ACC112 (cell line): ENCODE measurements around the gene GRB2.
"Not testable (repeated sequence)": the region's sequence is repeated elsewhere in the genome, so short reads cannot be mapped to it uniquely, and the experiment has no call there.

Source experiments
- H2AFZ ChIP-seq: fragments of 200-600 bp; sonication (generic); one replicate; pipeline ENCODE4 v1.6.0; 2017; ENCODE audit warnings: antibody characterized with exemption, low read length; ENCODE audit not compliant: unreplicated experiment
- H3K27ac ChIP-seq: fragments of 200-600 bp; sonication (generic); 2 replicates; pipeline ENCODE4 v1.5.1; 2014; ENCODE audit warnings: low read depth, mild to moderate bottlenecking, antibody characterized with exemption, low read length, moderate library complexity
- H3K27me3 ChIP-seq: fragments of 200-600 bp; sonication (generic); 2 replicates; pipeline ENCODE4 v1.6.1; 2014; ENCODE audit warnings: mild to moderate bottlenecking, antibody characterized with exemption, low read length, moderate library complexity, mixed read lengths; ENCODE audit not compliant: insufficient read depth
- H3K36me3 ChIP-seq: fragments of 200-600 bp; sonication (generic); 2 replicates; pipeline ENCODE4 v1.6.1; 2016; ENCODE audit warnings: mild to moderate bottlenecking, antibody characterized with exemption, low read length, moderate library complexity, mixed read lengths; ENCODE audit not compliant: insufficient read depth
- H3K4me1 ChIP-seq: fragments of 200-600 bp; sonication (generic); one replicate; pipeline ENCODE4 v1.6.1; 2016; ENCODE audit warnings: low read length, mixed read lengths; ENCODE audit not compliant: insufficient read depth, unreplicated experiment, control insufficient read depth
- H3K4me3 ChIP-seq: fragments of 200-600 bp; sonication (generic); 2 replicates; pipeline ENCODE4 v1.5.1; 2014; ENCODE audit warnings: mild to moderate bottlenecking, low read depth, low read length
- H3K79me2 ChIP-seq: fragments of 200-600 bp; sonication (generic); one replicate; pipeline ENCODE4 v1.6.0; 2016; ENCODE audit warnings: low read length; ENCODE audit not compliant: control insufficient read depth, unreplicated experiment, insufficient read depth

Gene GRB2

GRCh38 chr17:75439287-75439686, 33.8 kb upstream of the GRB2 start:
- H3K27ac ChIP-seq: no peak overlapping the region
- peaks cover 3% of the 10 kb centered on the region for H3K4me1 ChIP-seq
- H2AFZ ChIP-seq: no peak overlapping the region
- no peak overlapping the region for H3K4me3 ChIP-seq
- H3K27me3 ChIP-seq: no peaks in the 10 kb centered on the region
- no peaks in the 10 kb centered on the region for H3K79me2 ChIP-seq
- H3K36me3 ChIP-seq: no peaks in the 10 kb centered on the region

- not testable (repeated sequence) for H3K79me2 ChIP-seq, H3K4me1 ChIP-seq, H3K27me3 ChIP-seq, H3K4me3 ChIP-seq, H3K36me3 ChIP-seq, H2AFZ ChIP-seq, H3K27ac ChIP-seq
Measured at GRCh38 chr17:75437404-75437803, 31.9 kb upstream of the GRB2 start.

GRCh38 chr17:75434433-75434832, 29.0 kb upstream of the GRB2 start:
- not testable (repeated sequence) for H3K4me1 ChIP-seq, H3K79me2 ChIP-seq, H3K36me3 ChIP-seq

GRCh38 chr17:75433218-75433783, 27.8 kb upstream of the GRB2 start:
- Histone ChIP-seq H3K27me3 (no peaks in the 10 kb centered on the region; the same call in 1 of the 2 replicates), H3K4me1 (peaks cover 17% of the 10 kb centered on the region), H3K36me3 (no peaks in the 10 kb centered on the region), H3K27ac (no peak overlapping the region), H3K79me2 (no peaks in the 10 kb centered on the region), H2AFZ (no peak overlapping the region), H3K4me3 (no peak overlapping the region)

More at GRCh38 chr17:75434433-75434832, 29.0 kb upstream of the GRB2 start:
- not testable (repeated sequence) for H3K4me3 ChIP-seq, H3K27me3 ChIP-seq, H3K27ac ChIP-seq, H2AFZ ChIP-seq

- Histone ChIP-seq H3K79me2 (no peaks in the 10 kb centered on the region), H2AFZ (peak overlapping the region; percentile 92), H3K27ac (no peak overlapping the region), H3K36me3 (no peaks in the 10 kb centered on the region), H3K4me1 (peaks cover 18% of the 10 kb centered on the region), H3K27me3 (no peaks in the 10 kb centered on the region; the same call in 1 of the 2 replicates), H3K4me3 (peak overlapping the region; percentile 2; the same call in 1 of the 2 replicates)
Measured at GRCh38 chr17:75430159-75430974, 24.9 kb upstream of the GRB2 start.

- Histone ChIP-seq H3K79me2 (no peaks in the 10 kb centered on the region), H3K4me1 (peaks cover 18% of the 10 kb centered on the region), H3K27me3 (no peaks in the 10 kb centered on the region; the same call in 1 of the 2 replicates), H3K4me3 (no peak overlapping the region), H3K27ac (peak overlapping the region; percentile 64), H3K36me3 (no peaks in the 10 kb centered on the region), H2AFZ (no peak overlapping the region)
Measured at GRCh38 chr17:75428543-75429469, 23.3 kb upstream of the GRB2 start.

- Histone ChIP-seq H3K79me2 (no peaks in the 10 kb centered on the region), H3K27ac (no peak overlapping the region), H3K4me3 (no peak overlapping the region), H3K27me3 (peaks cover 3% of the 10 kb centered on the region; the same call in 1 of the 2 replicates), H3K4me1 (no peaks in the 10 kb centered on the region), H2AFZ (no peak overlapping the region), H3K36me3 (no peaks in the 10 kb centered on the region)
Measured at GRCh38 chr17:75418531-75418930, 13.1 kb upstream of the GRB2 start.

GRCh38 chr17:75417054-75417580, 11.6 kb upstream of the GRB2 start:
- Histone ChIP-seq H3K27ac (no peak overlapping the region), H3K36me3 (no peaks in the 10 kb centered on the region), H2AFZ (no peak overlapping the region), H3K4me1 (no peaks in the 10 kb centered on the region), H3K79me2 (no peaks in the 10 kb centered on the region), H3K27me3 (peaks cover 3% of the 10 kb centered on the region; the same call in 1 of the 2 replicates), H3K4me3 (no peak overlapping the region)

- Histone ChIP-seq H3K27ac (no peak overlapping the region), H2AFZ (no peak overlapping the region), H3K4me1 (no peaks in the 10 kb centered on the region), H3K36me3 (no peaks in the 10 kb centered on the region), H3K79me2 (no peaks in the 10 kb centered on the region), H3K4me3 (no peak overlapping the region), H3K27me3 (peaks cover 3% of the 10 kb centered on the region; the same call in 1 of the 2 replicates)
Measured at GRCh38 chr17:75416006-75416405, 10.5 kb upstream of the GRB2 start.

- Histone ChIP-seq H3K4me1 (no peaks in the 10 kb centered on the region), H2AFZ (no peak overlapping the region), H3K27ac (no peak overlapping the region), H3K27me3 (peaks cover 3% of the 10 kb centered on the region; the same call in 1 of the 2 replicates), H3K4me3 (no peak overlapping the region), H3K36me3 (no peaks in the 10 kb centered on the region), H3K79me2 (no peaks in the 10 kb centered on the region)
Measured at GRCh38 chr17:75414488-75414887, 9.0 kb upstream of the GRB2 start.
